Measurements from ENCODE around the gene PRCD.
"Not testable (repeated sequence)": the region's sequence is repeated elsewhere in the genome, so short reads cannot be mapped to it uniquely, and the experiment has no call there.

The PRCD gene

DNA sequence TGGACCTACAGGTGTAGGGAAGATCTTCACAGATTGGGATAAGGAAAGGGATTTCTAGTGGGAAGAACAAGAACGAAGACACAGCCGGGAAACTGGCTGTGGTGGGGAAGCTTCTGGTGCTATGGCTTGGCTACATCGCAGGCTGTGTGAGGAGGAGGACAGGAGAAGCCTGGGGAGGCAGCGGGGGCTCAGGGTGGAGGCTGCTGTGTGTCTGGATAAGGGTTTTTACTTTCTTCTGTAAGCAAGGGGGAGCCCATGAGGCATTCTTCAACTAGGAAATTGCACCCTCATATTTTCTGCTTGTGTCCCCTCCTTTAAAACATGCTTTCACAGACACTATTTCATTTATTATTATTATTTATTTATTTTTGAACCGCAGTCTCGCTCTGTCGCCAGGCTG is 35.7 kb upstream of the PRCD start:
- no peak for DNase-seq (ENCODE audit: low read depth)

DNA sequence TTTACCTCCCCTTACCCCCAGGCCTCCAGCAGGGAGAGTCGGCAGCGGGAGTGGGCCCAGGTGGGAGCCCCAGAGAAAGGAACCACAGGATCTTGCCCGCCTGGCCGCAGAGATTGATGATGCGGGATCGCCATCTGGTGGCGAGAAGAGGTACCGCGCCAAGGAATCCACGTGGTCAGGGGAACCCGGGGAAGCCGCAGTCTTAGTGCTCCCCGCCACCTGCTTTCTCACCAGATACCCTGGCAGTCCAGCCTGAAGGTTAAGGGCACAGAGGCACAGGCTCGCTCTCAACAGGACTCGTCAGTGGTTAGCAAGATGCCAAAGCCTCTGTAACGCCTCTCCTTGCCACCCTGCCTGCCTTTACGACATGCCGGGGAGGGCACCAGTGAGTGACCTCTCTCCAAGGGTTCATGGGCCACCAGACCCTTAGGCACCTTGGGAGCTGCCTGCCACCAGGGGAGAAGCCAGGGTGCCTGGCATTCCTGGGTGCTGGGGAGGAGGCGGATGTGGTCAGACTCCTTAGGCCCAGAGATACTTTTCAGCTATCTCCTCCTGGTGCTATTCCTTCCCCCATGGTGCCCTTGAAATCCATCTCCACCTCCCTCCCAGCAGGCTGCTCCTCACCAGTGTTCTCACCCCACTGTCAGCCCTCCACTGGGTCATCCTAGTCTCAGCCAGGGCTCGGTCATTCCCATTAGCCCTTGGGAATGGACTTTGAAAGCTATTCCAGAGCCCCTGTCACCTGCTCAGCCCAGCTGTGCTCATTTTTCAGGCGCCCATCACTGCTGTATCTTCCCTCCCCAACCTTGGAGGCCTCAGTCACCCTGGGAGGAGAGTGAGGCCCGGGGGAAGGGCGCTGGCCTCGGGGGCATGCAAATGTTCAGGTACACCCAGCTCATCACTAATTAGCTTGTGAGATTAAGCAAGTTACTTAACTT is 33.2 kb upstream of the PRCD start:
- DNase-seq (ENCODE audit: low read depth) = no peak

DNA sequence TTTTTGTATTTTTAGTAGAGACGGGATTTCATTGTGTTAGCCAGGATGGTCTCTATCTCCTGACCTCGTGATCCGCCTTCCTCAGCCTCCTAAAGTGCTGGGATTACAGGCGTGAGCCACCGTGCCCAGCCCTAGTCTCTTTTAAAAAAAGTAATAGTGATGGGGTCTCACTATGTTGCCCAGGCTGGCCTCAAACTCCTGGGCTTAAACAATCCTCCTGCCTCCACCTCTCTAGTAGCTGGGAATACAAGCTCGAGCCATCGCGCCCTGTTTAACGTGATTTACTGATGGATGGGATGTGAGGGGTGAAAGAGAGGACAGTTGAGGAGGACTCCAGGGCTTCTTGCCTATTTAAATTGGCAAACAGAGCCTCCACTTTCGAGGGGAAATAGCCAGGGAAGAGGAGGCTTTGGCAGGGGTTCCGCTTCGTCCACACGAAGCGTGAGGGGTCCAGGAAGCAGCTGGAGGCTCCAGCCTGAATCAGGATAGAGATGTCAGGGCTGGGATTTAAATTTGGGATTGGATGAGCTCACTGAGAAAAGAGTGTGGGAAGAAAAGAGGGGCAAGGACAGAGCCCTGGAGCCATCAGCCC is 31.3 kb upstream of the PRCD start:
- DNase-seq (ENCODE audit: low read depth) = not testable (repeated sequence)

DNA sequence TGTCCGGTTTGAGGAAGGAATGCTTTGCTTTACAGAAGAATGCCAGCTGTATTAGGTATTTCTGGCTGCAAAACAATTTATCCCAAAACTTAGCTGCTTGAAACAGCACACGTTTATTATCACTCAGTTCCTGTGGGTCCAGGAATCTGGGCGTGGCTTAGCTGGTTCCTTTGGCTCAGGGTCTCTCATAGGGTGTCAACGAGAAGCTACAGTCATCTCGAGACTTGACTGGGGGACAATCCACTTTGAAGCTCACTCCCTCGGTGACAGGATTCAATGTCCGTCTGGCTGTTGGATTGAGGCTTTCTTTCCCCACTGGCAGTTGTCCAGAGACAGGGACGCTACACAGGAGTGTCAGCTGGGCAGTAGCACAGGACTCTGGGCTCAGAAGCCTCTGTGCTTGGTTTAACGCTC is 29.0 kb upstream of the PRCD start:
- no peak for DNase-seq (ENCODE audit: low read depth)

DNA sequence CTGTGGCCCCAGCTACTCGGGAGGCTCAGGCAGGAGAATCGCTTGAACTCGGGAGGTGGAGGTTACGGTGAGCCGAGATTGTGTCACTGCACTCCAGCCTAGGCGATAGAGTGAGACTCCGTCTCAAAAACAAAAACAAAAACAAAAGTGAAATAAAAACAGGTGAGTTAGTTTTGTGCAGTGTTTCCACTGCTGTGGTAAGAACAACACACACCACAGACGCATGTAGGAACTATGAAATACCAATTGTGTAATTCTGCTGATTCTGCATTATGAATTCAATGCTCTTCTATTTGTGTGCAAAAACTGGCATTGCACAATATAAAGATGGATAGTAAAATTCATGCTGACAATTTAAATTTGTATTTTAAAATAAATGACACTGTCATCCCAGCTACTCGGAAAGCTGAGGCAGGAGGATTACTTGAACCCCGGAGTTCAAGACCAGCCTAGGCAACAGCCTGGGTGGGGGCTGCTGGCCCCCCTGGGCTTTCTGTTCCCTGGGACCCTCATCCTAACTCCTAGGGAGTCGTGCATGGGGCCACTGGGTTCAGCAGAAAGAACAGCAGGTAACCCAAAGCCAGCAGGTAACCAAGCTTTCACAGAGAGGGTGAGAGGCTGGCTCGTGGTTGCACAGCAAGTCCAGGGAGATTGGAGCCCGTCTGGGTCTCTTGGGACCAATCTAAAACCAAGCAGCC is 28.0 kb upstream of the PRCD start:
- no peak for DNase-seq (ENCODE audit: low read depth)

DNA sequence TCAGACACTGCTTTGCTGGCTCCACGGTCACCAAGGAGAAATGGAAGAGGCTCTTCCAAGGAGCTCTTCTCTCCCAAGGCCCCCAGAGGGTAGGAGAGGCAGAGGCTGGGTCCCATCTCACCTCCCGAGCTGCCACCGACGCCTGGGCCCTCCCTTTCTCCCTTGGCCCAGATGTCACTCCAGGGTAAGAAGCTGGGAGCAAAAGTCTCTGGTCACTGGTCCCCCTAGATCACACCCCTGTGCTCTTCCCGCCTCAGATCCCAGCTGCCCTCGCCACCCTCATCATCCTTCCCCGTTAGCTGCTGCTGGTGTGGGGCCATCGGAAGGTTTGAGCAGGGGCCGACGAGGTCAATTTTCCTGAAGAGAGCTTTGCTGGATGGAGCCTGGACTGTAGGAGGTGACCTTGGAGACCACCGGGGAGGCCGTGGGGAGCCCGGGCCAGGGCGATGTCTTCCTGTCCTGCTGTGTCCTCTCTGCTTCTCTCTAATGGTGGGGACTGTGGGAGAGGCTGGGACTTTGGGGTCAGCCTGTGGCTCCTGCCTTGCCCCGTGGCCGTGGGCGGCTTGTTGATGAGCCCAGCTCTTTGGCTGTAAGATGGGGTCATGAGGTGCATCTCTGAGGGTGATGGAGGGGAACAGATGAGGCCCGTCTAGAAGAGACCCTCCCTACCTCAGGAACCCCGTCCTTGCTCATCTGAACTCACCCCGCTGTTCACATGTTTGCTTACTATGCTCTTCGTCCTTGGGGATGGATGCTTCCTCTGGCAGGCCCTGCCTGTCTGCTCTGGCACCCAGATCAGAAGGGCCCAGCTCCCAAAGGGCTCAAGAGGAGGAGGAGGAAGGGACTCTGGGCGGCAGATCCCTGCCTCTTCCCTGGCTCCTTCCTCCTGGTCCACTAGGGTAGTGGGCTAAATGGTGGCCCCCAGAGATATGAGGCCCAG is 27.2 kb upstream of the PRCD start:
- DNase-seq (ENCODE audit: low read depth) = no peak

DNA sequence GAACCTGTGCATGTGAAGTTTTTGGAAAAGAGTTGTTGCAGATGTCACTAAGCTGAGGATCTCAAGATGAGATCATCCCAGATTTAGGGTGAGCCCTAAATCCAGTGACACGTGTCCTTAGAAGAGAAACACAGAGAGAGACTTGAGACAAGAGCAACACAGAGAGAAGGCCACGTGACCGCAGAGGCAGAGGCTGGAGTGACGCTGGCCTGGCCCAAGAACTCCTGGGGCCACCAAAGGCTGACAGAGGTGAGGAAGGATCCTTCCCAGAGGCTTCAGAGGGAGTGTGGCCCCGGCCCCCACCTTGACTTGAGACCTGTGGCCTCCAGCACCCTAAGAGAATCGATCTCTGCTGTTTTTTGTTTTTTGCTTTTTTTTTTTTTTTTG is 26.5 kb upstream of the PRCD start:
- DNase-seq (ENCODE audit: low read depth) = no peak

DNA sequence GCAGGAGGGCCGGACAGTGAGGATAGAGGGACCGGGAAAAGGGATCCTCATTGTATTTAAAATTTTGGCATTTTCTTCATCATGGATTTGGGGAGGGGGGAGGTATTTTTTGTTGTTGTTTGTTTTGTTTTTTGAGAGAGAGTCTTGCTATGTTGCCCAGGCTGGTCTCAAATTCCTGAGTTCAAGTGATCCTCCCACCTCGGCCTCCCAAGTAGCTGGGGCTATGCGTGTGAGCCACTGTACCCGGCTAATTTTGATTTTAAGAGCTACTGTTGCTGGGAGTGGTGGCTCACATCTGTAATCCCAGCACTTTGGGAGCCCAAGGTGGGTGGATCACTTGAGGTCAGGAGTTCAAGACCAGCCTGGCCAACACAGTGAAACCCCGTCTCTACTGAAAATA is 25.5 kb upstream of the PRCD start:
- DNase-seq (ENCODE audit: low read depth) = not testable (repeated sequence)

DNA sequence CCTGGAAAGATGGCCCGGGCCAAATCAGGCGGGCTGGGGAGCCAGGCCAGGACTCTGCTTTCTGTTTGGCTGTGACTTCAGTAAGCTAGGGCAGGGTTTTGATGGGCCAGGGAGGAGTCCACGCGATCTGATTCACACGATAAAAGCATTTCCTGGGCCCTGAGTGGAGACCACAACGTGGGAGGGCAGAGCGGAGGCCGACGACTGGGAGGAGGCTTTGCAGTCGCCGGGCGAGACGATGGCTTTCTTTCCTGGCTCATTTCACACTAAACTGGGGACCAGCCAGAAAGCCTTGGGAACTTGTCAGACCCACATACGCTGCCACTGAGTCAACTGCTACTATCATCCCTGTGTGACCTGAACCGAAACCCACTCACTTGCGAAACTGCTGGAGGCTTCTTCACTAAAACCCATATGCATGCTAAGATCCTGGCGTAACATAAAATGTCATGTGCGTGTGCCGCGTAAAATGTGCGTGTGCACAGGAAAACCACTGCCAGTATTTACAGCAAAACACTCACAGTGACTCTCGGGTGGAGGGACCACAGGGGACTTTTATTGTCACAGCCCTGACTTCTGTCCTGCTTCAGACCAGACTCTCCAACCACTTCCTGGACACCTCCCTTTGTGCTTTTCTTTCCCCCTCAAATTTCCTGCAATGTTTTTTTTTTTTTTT is 24.4 kb upstream of the PRCD start:
- no peak for DNase-seq (ENCODE audit: low read depth)

DNA sequence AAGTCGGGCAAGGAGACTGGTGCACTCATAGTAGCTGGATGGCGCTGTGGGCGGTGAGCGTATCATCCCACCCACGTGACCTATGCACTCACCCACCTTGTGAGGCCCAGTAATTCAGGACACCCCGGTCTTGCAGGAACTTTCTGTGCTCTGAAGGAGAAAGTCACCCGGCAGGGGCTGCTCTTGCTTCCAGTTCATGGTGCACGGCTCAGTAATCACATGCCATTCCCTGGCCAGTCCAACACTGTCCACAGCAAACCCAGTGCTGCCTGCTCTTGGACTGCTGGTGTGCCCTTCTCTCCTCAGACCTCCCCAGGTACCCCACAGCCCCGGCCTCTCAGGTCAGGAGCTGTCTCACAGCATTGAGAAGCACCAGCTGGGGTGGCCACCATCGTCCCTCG is 22.2 kb upstream of the PRCD start:
- no peak for DNase-seq (ENCODE audit: low read depth)

DNA sequence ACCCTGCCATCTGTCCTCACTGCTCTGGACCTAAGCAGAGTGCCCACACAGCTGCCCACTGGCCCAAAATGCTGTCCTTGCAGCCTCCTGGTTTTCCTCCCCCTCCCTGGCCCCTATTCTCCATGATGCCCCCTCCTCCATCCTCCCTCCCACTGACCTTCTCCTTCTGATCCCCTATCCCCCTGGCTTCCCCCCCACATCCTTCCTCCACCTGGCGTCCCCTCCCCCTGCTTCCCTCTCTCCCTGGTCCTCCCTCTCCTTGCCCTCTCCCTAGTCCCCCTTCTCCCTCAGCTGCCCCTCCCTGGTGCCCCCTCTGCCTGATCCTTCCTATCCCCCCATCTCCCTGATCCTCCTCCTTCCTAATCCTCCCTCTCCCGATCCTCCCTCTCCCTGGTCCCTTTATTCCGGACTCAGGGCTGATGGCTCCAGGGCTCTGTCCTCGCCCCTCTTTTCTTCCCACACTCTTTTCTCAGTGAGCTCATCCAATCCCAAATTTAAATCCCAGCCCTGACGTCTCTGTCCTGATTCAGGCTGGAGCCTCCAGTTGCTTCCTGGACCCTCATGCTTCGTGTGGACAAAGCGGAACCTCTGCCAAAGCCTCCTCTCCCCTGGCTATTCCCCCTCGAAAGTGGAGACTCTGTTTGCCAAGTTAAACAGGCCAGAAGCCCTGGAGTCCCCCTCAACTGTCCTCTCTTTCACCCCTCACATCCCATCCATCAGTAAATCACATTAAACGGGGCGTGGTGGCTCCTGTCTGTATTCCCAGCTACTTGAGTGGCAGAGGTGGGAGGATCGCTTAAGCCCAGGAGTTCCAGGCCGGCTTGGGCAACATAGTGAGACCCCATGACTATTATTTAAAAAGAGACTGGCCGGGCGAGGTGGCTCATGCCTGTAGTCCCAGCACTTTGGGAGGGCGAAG is 20.5 kb upstream of the PRCD start:
- DNase-seq (ENCODE audit: low read depth) = no peak

DNA sequence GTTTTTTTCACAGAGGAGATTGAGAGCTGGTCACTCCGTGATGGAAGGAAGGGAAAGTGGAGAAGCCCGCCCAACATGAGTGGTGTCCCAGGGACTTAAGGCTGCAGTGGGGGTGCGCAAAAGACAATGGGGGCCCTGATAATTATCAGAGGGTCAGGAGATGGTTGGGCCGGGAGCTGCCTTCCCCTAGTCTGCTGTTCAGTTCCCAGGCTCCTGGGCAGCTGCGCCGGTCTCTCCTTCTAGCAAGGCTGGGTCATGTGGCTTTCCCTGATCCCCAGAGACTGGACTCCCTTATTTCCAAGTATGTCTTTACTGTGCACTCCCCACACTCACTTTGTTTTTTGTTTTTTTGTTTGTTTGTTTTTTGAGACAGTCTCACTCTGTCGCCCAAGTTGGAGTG is 18.6 kb upstream of the PRCD start:
- no peak for DNase-seq (ENCODE audit: low read depth)

DNA sequence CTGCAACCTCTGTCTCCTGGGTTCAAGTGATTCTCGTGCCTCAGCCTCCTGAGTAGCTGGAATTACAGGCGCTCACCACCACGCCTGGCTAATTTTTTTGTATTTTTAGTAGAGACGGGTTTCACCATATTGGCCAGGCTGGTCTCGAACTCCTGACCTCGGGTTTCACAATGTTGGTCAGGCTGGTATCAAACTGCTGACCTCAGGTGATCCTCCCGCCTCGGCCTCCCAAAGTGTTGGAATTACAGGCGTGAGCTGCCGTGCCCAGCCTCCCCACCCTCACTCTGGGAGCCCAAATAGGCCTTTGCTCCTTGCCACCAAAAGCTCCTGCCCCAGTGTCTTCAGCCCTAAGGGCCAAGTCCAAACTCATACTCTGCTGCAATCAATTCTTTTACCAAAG is 18.2 kb upstream of the PRCD start:
- not testable (repeated sequence) for DNase-seq (ENCODE audit: low read depth)

DNA sequence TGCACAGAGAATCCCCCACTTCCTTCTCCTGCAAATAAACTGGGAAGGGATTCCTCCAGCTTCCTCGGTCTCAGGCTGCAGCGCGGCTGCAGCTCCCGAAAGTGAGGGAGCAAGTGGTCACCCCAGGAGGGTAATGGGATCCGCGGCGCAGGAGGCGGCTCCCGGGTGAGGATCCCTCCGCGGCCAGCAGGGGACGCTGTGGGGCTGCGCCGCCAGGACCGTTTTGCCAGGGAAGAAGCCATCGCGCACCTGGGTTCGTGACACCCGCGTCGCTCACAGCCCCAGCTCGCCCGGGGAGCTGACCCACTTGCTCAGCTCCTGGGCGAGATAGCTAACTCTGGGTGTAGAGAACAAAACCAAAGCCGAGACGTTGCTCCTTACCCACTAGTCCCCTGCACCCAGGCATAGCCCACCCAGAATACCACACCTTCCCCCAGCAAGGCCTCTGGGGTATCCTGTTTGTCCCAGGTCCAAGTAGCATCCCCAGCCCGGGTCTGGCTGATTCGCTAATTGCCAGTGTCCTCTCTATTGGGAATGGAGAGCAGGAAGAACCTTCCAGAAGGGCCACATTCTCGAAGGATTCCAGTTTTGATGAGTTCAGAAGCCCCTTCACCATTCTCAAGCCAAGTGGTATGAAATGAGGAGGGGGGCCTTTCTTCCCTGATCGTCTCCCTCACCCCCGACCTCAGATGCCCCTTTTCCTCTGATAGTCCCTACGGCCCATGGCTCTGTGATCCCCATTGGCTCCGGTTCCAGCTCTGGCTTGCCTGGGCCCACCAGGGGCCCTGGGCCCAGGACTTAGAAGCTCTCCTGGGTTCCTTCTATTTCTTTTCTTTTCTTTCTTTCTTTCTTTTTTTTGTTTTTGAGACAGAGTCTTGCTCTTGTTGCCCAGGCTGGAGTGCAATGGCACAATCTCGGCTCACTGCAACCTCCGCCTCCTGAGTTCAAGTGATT is 16.5 kb upstream of the PRCD start:
- DNase-seq (ENCODE audit: low read depth) = no peak

DNA sequence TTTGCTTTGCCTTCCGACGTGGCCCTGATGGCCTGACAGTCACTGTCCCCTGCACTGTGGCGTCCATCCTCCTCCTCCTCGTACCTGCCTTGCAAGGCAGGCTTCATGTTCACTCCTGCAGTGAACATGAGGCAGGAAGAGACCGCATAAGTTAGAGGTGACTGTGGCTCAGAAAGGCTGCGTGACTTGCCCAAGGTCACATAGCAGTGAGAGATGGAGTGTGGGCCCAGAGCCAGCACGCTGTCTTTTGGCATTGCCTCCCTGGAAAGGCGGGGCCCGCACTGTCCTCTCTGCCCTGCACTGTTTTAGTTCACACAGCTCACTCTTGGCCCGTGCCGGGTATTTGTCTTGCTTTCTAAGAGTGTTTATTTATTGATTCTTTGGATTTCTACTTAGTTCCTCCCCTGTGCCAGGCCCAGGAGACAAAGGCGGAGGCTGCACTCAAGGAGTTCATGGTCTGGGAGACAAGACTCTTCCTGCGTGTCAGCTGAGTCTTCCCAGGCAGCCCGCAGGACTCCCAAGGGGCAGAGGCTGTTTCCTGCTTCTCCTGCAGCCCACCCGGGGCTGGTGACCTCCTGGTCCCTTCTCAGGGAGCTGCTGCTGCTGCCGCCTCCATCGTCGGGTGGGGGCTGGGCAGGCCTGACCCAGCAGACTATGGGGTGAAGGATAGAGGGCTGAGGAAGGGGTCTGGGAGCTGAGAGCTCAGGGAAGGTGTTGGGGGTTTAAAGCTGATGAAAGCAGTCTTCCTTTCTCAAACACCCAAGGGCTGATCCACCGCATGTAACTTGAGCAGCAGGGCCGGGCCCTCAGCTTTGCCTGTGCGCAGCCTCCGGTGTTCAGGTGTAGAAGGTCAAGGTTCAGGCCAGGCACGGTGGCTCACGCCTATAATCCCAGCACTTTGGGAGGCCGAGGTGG is 15.0 kb upstream of the PRCD start:
- DNase-seq (ENCODE audit: low read depth) = no peak

DNA sequence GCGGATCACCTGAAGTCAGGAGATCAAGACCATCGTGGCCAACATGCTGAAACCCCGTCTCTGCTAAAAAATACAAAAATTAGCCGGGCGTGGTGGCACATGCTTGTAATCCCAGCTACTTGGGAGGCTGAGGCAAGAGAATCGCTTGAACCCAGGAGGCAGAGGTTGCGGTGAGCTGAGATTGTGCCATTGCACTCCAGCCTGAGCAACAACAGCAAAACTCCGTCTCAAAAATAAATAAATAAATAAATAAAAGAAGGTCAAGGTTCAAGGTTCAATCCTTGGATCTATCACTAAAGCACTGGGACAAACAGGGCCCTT is 14.4 kb upstream of the PRCD start:
- DNase-seq (ENCODE audit: low read depth) = not testable (repeated sequence)

DNA sequence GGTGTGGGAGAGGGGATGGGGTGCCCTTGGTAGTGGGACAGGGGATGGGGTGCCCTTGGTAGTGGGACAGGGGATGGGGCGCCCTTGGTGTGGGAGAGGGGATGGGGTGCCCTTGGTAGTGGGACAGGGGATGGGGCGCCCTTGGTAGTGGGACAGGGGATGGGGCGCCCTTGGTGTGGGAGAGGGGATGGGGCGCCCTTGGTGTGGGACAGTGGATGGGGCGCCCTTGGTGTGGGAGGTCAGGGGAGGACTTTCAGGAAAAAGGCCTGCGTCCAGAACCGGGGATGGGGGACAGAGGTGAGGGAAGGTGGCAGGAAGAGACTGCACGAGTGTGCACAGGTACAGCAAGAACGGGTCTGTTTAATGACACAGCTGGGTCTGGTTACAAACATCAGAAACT is 12.8 kb upstream of the PRCD start:
- not testable (repeated sequence) for DNase-seq (ENCODE audit: low read depth)

DNA sequence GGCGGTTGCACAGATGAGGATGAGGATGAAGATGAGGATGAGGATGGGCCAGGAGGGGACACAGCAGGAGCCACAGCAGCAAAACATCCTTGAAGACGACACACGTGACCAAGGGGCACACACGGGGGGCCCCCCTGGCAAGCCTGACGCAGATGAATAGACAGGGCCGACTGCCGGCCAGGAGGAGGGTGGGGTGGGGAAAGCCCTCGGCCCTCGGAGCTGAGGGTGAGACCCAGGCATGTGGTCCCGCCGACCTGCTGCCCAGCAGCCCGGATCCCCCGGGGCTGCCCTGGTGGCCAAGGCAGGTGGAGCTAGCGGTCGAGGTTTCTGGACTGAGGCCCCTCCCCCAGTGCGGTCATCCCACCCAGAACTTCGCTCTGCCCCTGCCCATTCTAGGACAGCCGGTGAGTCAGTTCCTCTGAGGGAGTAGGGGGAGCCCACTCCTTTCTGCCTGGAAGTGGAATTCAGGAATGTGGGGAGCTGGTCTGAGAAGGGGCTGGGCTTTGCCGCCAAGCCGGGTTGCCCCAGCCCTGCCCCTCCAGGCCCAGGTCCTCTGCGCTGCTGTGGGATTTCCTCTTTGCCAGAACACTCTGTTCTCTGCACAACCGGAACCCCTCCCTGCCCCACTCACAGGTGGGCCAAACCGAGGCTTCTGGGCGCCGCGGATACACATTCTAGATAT is 12.3 kb upstream of the PRCD start:
- DNase-seq (ENCODE audit: low read depth) = no peak

Data from CMK (cell line).